DND-41 (cell line): Measurements from ENCODE around the gene GLI2.

ENCODE experiments used
- EZH2 ChIP-seq: IDR thresholded peaks from 3 replicates; pipeline ENCODE4 v1.6.1; 2012; ENCODE audit warnings: borderline replicate concordance, low read depth, mild to moderate bottlenecking, moderate library complexity, low read length, inconsistent platforms; ENCODE audit not compliant: severe bottlenecking
- TF ChIP-seq, protein P1 (sequence below): IDR thresholded peaks from 2 replicates; pipeline ENCODE4 v1.5.1; 2012; ENCODE audit warnings: borderline replicate concordance, low read length, moderate library complexity, mild to moderate bottlenecking; ENCODE audit not compliant: poor library complexity, severe bottlenecking; ENCODE audit errors: extremely low read depth

DNA sequence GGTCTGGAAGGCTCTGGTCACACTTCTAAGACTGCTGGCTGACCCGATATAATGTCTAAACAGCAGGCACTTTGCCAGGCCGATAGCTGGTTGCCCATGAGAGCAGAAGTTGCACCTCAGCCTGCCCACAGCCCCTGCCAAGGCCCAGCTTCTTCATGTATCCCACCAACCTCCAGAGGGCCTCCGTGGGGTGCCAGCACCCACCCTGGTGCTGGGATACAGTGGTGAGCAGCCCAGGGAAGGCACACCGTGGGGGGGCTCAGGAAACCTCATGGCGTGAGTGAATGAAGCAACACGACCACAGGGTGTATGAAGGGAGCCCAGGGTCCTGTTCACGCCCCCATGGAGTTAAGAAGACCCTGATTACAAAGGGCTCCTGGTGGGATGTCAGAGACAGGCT lies 16.2 kb upstream of the GLI2 start:
- TF ChIP-seq, protein P1, sequence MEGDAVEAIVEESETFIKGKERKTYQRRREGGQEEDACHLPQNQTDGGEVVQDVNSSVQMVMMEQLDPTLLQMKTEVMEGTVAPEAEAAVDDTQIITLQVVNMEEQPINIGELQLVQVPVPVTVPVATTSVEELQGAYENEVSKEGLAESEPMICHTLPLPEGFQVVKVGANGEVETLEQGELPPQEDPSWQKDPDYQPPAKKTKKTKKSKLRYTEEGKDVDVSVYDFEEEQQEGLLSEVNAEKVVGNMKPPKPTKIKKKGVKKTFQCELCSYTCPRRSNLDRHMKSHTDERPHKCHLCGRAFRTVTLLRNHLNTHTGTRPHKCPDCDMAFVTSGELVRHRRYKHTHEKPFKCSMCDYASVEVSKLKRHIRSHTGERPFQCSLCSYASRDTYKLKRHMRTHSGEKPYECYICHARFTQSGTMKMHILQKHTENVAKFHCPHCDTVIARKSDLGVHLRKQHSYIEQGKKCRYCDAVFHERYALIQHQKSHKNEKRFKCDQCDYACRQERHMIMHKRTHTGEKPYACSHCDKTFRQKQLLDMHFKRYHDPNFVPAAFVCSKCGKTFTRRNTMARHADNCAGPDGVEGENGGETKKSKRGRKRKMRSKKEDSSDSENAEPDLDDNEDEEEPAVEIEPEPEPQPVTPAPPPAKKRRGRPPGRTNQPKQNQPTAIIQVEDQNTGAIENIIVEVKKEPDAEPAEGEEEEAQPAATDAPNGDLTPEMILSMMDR, result no peak
- no peak for TF ChIP-seq EZH2
